ENCODE data around the gene NCOA4. TPM values are rescaled to one million over a fixed set of nuclear protein-coding genes. Genes with fewer than 3 reads are reported as not detected.

Gene NCOA4
- total and polyA plus RNA-seq, 2 of the 8 experiments (the other 6 are each of a cell fraction or from before 2014, with no cell fraction given), result 28.9 to 65.2 TPM

- Histone ChIP-seq H3K56ac (replicated peaks; ENCODE audit: insufficient read length, low read depth, low read length) (no peak overlapping the region), H4K20me1 (replicated peaks in 1 of 2; ENCODE audit: control insufficient read depth in 1 of 2, insufficient read depth in 2 of 2, low read length in 2 of 2) (peaks cover 1 to 15% of the 10 kb centered on the region in 2 experiments), H3K9me3 (ENCODE audit: insufficient read depth in 2 of 2, low read depth in 1 of 2, low read length in 1 of 2) (no peaks in the 10 kb centered on the region), H2BK120ac (replicated peaks; ENCODE audit: low read depth, low read length) (no peak overlapping the region), H3K4me1 (replicated peaks in 1 of 4; ENCODE audit: control insufficient read depth in 3 of 4, insufficient read depth in 4 of 4, low read length in 3 of 4) (peaks cover 0 to 12% (median 3%) of the 10 kb centered on the region in 4 experiments; a peak in 5 of 7 replicates), H3K4me3 (ENCODE audit: extremely low read depth in 1 of 4, insufficient read depth in 2 of 4, low read depth in 3 of 4, low read length in 4 of 4) (peak overlapping the region in 1 of 4 experiments; percentile 89; a peak in 2 of 8 replicates), H3K79me2 (ENCODE audit: control insufficient read depth in 1 of 2, insufficient read depth in 2 of 2, low read length in 2 of 2) (peaks cover 0 to 48% of the 10 kb centered on the region in 2 experiments; a peak in 2 of 4 replicates), H3K4ac (replicated peaks; ENCODE audit: insufficient read length, low read depth, low read length) (no peak overlapping the region), H2BK20ac (ENCODE audit: low read length) (no peak overlapping the region), H2AK5ac (ENCODE audit: low read depth, low read length) (no peak overlapping the region), H4K8ac (ENCODE audit: extremely low read depth, insufficient read depth, low read length) (no peak overlapping the region), H3K27me3 (replicated peaks in 1 of 4; ENCODE audit: control insufficient read depth in 3 of 4, extremely low read depth in 1 of 4, insufficient read depth in 3 of 4, low read length in 3 of 4) (no peaks in the 10 kb centered on the region), H3K18ac (ENCODE audit: extremely low read depth, low read length) (no peak overlapping the region), H3K27ac (ENCODE audit: low read depth, low read length) (no peak overlapping the region), H2BK12ac (ENCODE audit: low read depth, low read length) (no peak overlapping the region), H2BK5ac (ENCODE audit: low read depth, low read length) (no peak overlapping the region), H3K14ac (ENCODE audit: insufficient read length) (no peak overlapping the region), H3K23ac (ENCODE audit: insufficient read length) (no peak overlapping the region), H3K9ac (replicated peaks in 1 of 4; ENCODE audit: extremely low read depth in 1 of 4, low read depth in 3 of 4, low read length in 3 of 4) (no peak overlapping the region; a peak in 1 of 7 replicates), H3K79me1 (ENCODE audit: low read depth, low read length) (peaks cover 2% of the 10 kb centered on the region; the same call in 1 of the 2 replicates), H2BK15ac (ENCODE audit: low read length) (no peak overlapping the region), H2AFZ (ENCODE audit: low read length) (no peak overlapping the region), H4K5ac (ENCODE audit: insufficient read length, low read depth, low read length) (no peak overlapping the region), H3K4me2 (ENCODE audit: insufficient read depth in 1 of 2, low read depth in 2 of 2, low read length in 2 of 2) (peak overlapping the region; percentile 73 to 80; a peak in 2 of 4 replicates), H3K36me3 (ENCODE audit: control insufficient read depth in 2 of 4, insufficient read depth in 4 of 4, low read length in 3 of 4) (no peaks in the 10 kb centered on the region), H3K23me2 (ENCODE audit: low read depth, low read length) (peaks cover 4% of the 10 kb centered on the region; the same call in 1 of the 2 replicates), H4K91ac (replicated peaks; ENCODE audit: insufficient read length, low read length) (no peak overlapping the region)
- ChIA-PET POLR2A (ENCODE audit: partially characterized antibody) (interaction anchor here (0.6 to 0.8 kb wide), 2 partner anchors 14 to 18 kb away, joined by 3 to 4 read pairs; no protein-coding TSS in a partner anchor), CTCF (ENCODE audit: partially characterized antibody) (interaction anchor here (0.6 to 1.9 kb wide), 8 partner anchors 10 to 198 kb away, joined by 3 to 8 read pairs (median 4); no protein-coding TSS in a partner anchor)
- FAIRE-seq (no peak), DNase-seq (ENCODE audit: low read depth in 1 of 2, low spot score in 2 of 2) (no peak)
- 54% methylated on average over 6 of the region's 6 CpGs; no CpG with 5 or more reads in 1 of the 2 experiments for WGBS, 2 experiments (ENCODE audit: extremely low coverage in 1 of 2, insufficient coverage in 1 of 2, insufficient read length in 1 of 2, insufficient replicate concordance in 2 of 2, low coverage in 1 of 2, low lambda C conversion rate in 2 of 2, missing lambda C conversion rate in 1 of 2)
- no peak for TF ChIP-seq CHD2 (IDR thresholded peaks at IDR 0.05; ENCODE audit: low read length)
- TF ChIP-seq SP4 (IDR thresholded peaks at IDR 0.05; ENCODE audit: low read length), result no peak
- TF ChIP-seq CREB1 (IDR thresholded peaks at IDR 0.05), result 0 out of 2 replicates have a peak, but pooled peaks have one; percentile 22
- TF ChIP-seq E2F6 (IDR thresholded peaks at IDR 0.05), result no peak
- peak; percentile 74 to 78 for TF ChIP-seq RAD21 (IDR thresholded peaks at IDR 0.05 in 1 of 2, conservative IDR thresholded peaks at IDR 0.05 in 1 of 2; ENCODE audit: low read depth in 2 of 2, low read length in 2 of 2)
- TF ChIP-seq TEAD4 (IDR thresholded peaks at IDR 0.05; ENCODE audit: low read depth, low read length), result no peak
- TF ChIP-seq KDM5A (IDR thresholded peaks at IDR 0.05; ENCODE audit: low read length), result no peak
- no peak for TF ChIP-seq FOSL1 (IDR thresholded peaks at IDR 0.05; ENCODE audit: insufficient read depth, low read depth, low read length)
- no peak for TF ChIP-seq GTF2F1 (IDR thresholded peaks at IDR 0.05; ENCODE audit: borderline replicate concordance, low read depth, low read length)
- 0 out of 4 replicates have a peak, but pooled peaks of 1 of the 2 experiments have one; percentile 31 for TF ChIP-seq SIN3A (conservative IDR thresholded peaks at IDR 0.05 in 1 of 2, IDR thresholded peaks at IDR 0.05 in 1 of 2; ENCODE audit: low read depth in 1 of 2, low read length in 2 of 2)
Observed at GRCh38 chr10:46028584-46029460, 1.6 kb downstream of the NCOA4 start.
